ENCODE data around the gene STARD9.
"Not testable (repeated sequence)": the region's sequence is repeated elsewhere in the genome, so short reads cannot be mapped to it uniquely, and the experiment has no call there.

Gene STARD9

GRCh38 chr15:42577514-42578031 is 2.2 kb downstream of the STARD9 start:
- peak overlapping the region; percentile 2 for H3K4me3 Mint-ChIP-seq
- no peaks in the 10 kb centered on the region for H3K27me3 Mint-ChIP-seq
- peaks cover 36% of the 10 kb centered on the region for H3K4me1 Mint-ChIP-seq (ENCODE audit: low read depth)
- no peak overlapping the region for H3K27ac Mint-ChIP-seq
- no peaks in the 10 kb centered on the region for H3K36me3 Mint-ChIP-seq
- H3K9me3 Mint-ChIP-seq (ENCODE audit: low read depth): no peaks in the 10 kb centered on the region

GRCh38 chr15:42578984-42579537 is 3.7 kb downstream of the STARD9 start:
- no peaks in the 10 kb centered on the region for H3K36me3 Mint-ChIP-seq
- H3K27ac Mint-ChIP-seq: no peak overlapping the region
- H3K4me3 Mint-ChIP-seq: no peak overlapping the region
- no peaks in the 10 kb centered on the region for H3K9me3 Mint-ChIP-seq (ENCODE audit: low read depth)
- peaks cover 45% of the 10 kb centered on the region for H3K4me1 Mint-ChIP-seq (ENCODE audit: low read depth)
- no peaks in the 10 kb centered on the region for H3K27me3 Mint-ChIP-seq

- Mint-ChIP-seq H3K9me3 (ENCODE audit: low read depth) (no peaks in the 10 kb centered on the region), H3K27me3 (no peaks in the 10 kb centered on the region), H3K27ac (peak overlapping the region; percentile 88), H3K36me3 (peaks cover 3% of the 10 kb centered on the region), H3K4me1 (ENCODE audit: low read depth) (peaks cover 40% of the 10 kb centered on the region), H3K4me3 (peak overlapping the region; percentile 94)
Measured at GRCh38 chr15:42581272-42581730, 5.9 kb downstream of the STARD9 start.

GRCh38 chr15:42582569-42583375 is 7.4 kb downstream of the STARD9 start:
- Mint-ChIP-seq H3K4me3 (peak overlapping the region; percentile 94), H3K9me3 (ENCODE audit: low read depth) (no peaks in the 10 kb centered on the region), H3K4me1 (ENCODE audit: low read depth) (peaks cover 34% of the 10 kb centered on the region), H3K27me3 (no peaks in the 10 kb centered on the region), H3K27ac (no peak overlapping the region), H3K36me3 (peaks cover 4% of the 10 kb centered on the region)

GRCh38 chr15:42584031-42584765 is 8.8 kb downstream of the STARD9 start:
- Mint-ChIP-seq H3K4me1 (ENCODE audit: low read depth) (peaks cover 31% of the 10 kb centered on the region), H3K4me3 (no peak overlapping the region), H3K27me3 (no peaks in the 10 kb centered on the region), H3K27ac (no peak overlapping the region), H3K36me3 (peaks cover 11% of the 10 kb centered on the region), H3K9me3 (ENCODE audit: low read depth) (no peaks in the 10 kb centered on the region)

GRCh38 chr15:42590619-42591237 is 15.3 kb downstream of the STARD9 start:
- Mint-ChIP-seq H3K27ac (no peak overlapping the region), H3K27me3 (no peaks in the 10 kb centered on the region), H3K4me3 (no peak overlapping the region), H3K36me3 (peaks cover 22% of the 10 kb centered on the region), H3K4me1 (ENCODE audit: low read depth) (no peaks in the 10 kb centered on the region), H3K9me3 (ENCODE audit: low read depth) (no peaks in the 10 kb centered on the region)

- Mint-ChIP-seq H3K27ac (no peak overlapping the region), H3K9me3 (ENCODE audit: low read depth) (no peaks in the 10 kb centered on the region), H3K4me3 (no peak overlapping the region), H3K4me1 (ENCODE audit: low read depth) (no peaks in the 10 kb centered on the region), H3K27me3 (no peaks in the 10 kb centered on the region), H3K36me3 (peaks cover 20% of the 10 kb centered on the region)
Measured at GRCh38 chr15:42591238-42591934, 16.0 kb downstream of the STARD9 start.

- H3K27me3 Mint-ChIP-seq: no peaks in the 10 kb centered on the region
- no peaks in the 10 kb centered on the region for H3K9me3 Mint-ChIP-seq (ENCODE audit: low read depth)
- no peak overlapping the region for H3K4me3 Mint-ChIP-seq
- peaks cover 19% of the 10 kb centered on the region for H3K36me3 Mint-ChIP-seq
- no peaks in the 10 kb centered on the region for H3K4me1 Mint-ChIP-seq (ENCODE audit: low read depth)
- no peak overlapping the region for H3K27ac Mint-ChIP-seq
Measured at GRCh38 chr15:42592716-42593115, 17.3 kb downstream of the STARD9 start.

- Mint-ChIP-seq H3K4me3 (no peak overlapping the region), H3K4me1 (ENCODE audit: low read depth) (no peaks in the 10 kb centered on the region), H3K27me3 (no peaks in the 10 kb centered on the region), H3K36me3 (peaks cover 15% of the 10 kb centered on the region), H3K9me3 (ENCODE audit: low read depth) (no peaks in the 10 kb centered on the region), H3K27ac (no peak overlapping the region)
Measured at GRCh38 chr15:42593143-42593542, 17.7 kb downstream of the STARD9 start.

- Mint-ChIP-seq H3K27me3 (no peaks in the 10 kb centered on the region), H3K9me3 (ENCODE audit: low read depth) (no peaks in the 10 kb centered on the region), H3K4me1 (ENCODE audit: low read depth) (no peaks in the 10 kb centered on the region), H3K4me3 (no peak overlapping the region), H3K36me3 (peaks cover 12% of the 10 kb centered on the region), H3K27ac (no peak overlapping the region)
Measured at GRCh38 chr15:42594095-42594494, 18.7 kb downstream of the STARD9 start.

GRCh38 chr15:42595626-42596240 is 20.3 kb downstream of the STARD9 start:
- no peaks in the 10 kb centered on the region for H3K27me3 Mint-ChIP-seq
- H3K4me3 Mint-ChIP-seq: no peak overlapping the region

GRCh38 chr15:42601316-42601715 is 25.9 kb downstream of the STARD9 start:
- not testable (repeated sequence) for H3K36me3 Mint-ChIP-seq, H3K27ac Mint-ChIP-seq
- peaks cover 28% of the 10 kb centered on the region for H3K4me1 Mint-ChIP-seq (ENCODE audit: low read depth)

More at GRCh38 chr15:42595626-42596240, 20.3 kb downstream of the STARD9 start:
- Mint-ChIP-seq H3K4me1 (ENCODE audit: low read depth) (no peaks in the 10 kb centered on the region), H3K27ac (no peak overlapping the region), H3K9me3 (ENCODE audit: low read depth) (no peaks in the 10 kb centered on the region), H3K36me3 (peaks cover 12% of the 10 kb centered on the region)

GRCh38 chr15:42602501-42602900 is 27.1 kb downstream of the STARD9 start:
- Mint-ChIP-seq H3K27me3 (no peaks in the 10 kb centered on the region), H3K4me3 (no peak overlapping the region), H3K27ac (no peak overlapping the region), H3K36me3 (peaks cover 3% of the 10 kb centered on the region), H3K9me3 (ENCODE audit: low read depth) (no peaks in the 10 kb centered on the region), H3K4me1 (ENCODE audit: low read depth) (peaks cover 34% of the 10 kb centered on the region)

More at GRCh38 chr15:42601316-42601715, 25.9 kb downstream of the STARD9 start:
- H3K27me3 Mint-ChIP-seq; H3K9me3 Mint-ChIP-seq (ENCODE audit: low read depth); H3K4me3 Mint-ChIP-seq: not testable (repeated sequence)

- Mint-ChIP-seq H3K27me3 (no peaks in the 10 kb centered on the region), H3K27ac (peak overlapping the region; percentile 5), H3K4me3 (no peak overlapping the region), H3K9me3 (ENCODE audit: low read depth) (no peaks in the 10 kb centered on the region), H3K4me1 (ENCODE audit: low read depth) (peaks cover 48% of the 10 kb centered on the region), H3K36me3 (peaks cover 3% of the 10 kb centered on the region)
Measured at GRCh38 chr15:42603978-42604377, 28.6 kb downstream of the STARD9 start.
